GM12878 (cell line): ENCODE data around the gene RAD51AP1. TPM values are rescaled to one million over a fixed set of nuclear protein-coding genes. Genes with fewer than 3 reads are reported as not detected.

Experiments used
- ATAC-seq: fragments of 200-7000 bp; cut with Tn5 transposase; 3 replicates; pipeline ENCODE4 v1.9.1; 2020; ENCODE audit warnings: mild to moderate bottlenecking, moderate library complexity
- BruUV-seq: library from RNA; stranded (reverse); fragments of 400-500 nt; replicated peaks from 2 replicates; lab custom pipeline; 2021; lab: Mats Ljungman, UMichigan
- CTCF ChIA-PET: fragments of 300-600 bp; sonication (Branson Sonifier 250); formaldehyde crosslinking; extraction: SDS; loops from one replicate; lab custom pipeline; 2021; ENCODE audit warnings: inconsistent platforms; lab: Yijun Ruan, JAX
- POLR2A ChIA-PET: fragments of 350-600 bp; formaldehyde crosslinking; extraction: SDS; loops from one replicate; lab custom pipeline; 2021; ENCODE audit warnings: inconsistent platforms; lab: Charles Lee
- RAD21 ChIA-PET: fragments of 300-600 bp; sonication (Branson Sonifier 250); formaldehyde crosslinking; loops from one replicate; lab custom pipeline; 2023; ENCODE audit warnings: antibody characterized with exemption; ENCODE audit not compliant: unreplicated experiment; lab: Charles Lee
- SMC1A ChIA-PET: fragments of 300-600 bp; sonication (Branson Sonifier 250); formaldehyde crosslinking; loops from one replicate; lab custom pipeline; 2023; ENCODE audit not compliant: unreplicated experiment, uncharacterized antibody; lab: Charles Lee
- DNase-seq: peaks from one replicate; pipeline ENCODE4 v3.0.0-alpha.2; 2011; ENCODE audit warnings: low read depth, low spot score
- FAIRE-seq: peaks from 3 replicates; lab custom pipeline; 2011; peaks lifted over from hg19 to GRCh38; lab: Jason Lieb, UNC
- H2AFZ ChIP-seq: 2 replicates; pipeline ENCODE4 v1.6.0; 2011; ENCODE audit warnings: low read depth, low read length, control low read depth; ENCODE audit not compliant: control insufficient read depth
- H3K27ac ChIP-seq: 2 replicates; pipeline ENCODE4 v1.5.1; 2011; ENCODE audit warnings: control low read depth; ENCODE audit not compliant: control insufficient read depth, insufficient read depth
- H3K27me3 ChIP-seq, 2 experiments: replicated peaks in 1 of 2; 2 replicates each; pipeline versions ENCODE4 v1.6.0 to v1.6.1; 2011; ENCODE audit warnings: low read length in 1 of 2; ENCODE audit not compliant: control insufficient read depth in 2 of 2, insufficient read depth in 2 of 2
- H3K36me3 ChIP-seq, 2 experiments: 2 replicates each; pipeline ENCODE4 v1.5.1; 2011; ENCODE audit warnings: low read length in 1 of 2; ENCODE audit not compliant: control insufficient read depth in 2 of 2, insufficient read depth in 2 of 2
- H3K4me1 ChIP-seq: 2 replicates; pipeline ENCODE4 v1.6.1; 2011; ENCODE audit warnings: mild to moderate bottlenecking, low read length, moderate library complexity, mixed read lengths; ENCODE audit not compliant: control insufficient read depth, insufficient read depth
- H3K4me2 ChIP-seq: 2 replicates; pipeline ENCODE4 v1.6.0; 2011; ENCODE audit warnings: control low read depth; ENCODE audit not compliant: control insufficient read depth, insufficient read depth
- H3K4me3 ChIP-seq: fragments of 200-600 bp; sonication (generic); 2 replicates; pipeline ENCODE4 v1.5.1; 2016
- H3K79me2 ChIP-seq: 2 replicates; pipeline ENCODE4 v1.6.0; 2011; ENCODE audit warnings: low read length; ENCODE audit not compliant: control insufficient read depth, insufficient read depth
- H3K9ac ChIP-seq: 2 replicates; pipeline ENCODE4 v1.8.0; 2011; ENCODE audit warnings: low read length, control low read depth, mixed read lengths; ENCODE audit not compliant: control insufficient read depth, insufficient read depth
- H3K9me3 ChIP-seq: replicated peaks from 3 replicates; pipeline ENCODE4 v1.5.1; 2011; ENCODE audit warnings: mild to moderate bottlenecking, low read length; ENCODE audit not compliant: control insufficient read depth, insufficient read depth
- H4K20me1 ChIP-seq: 2 replicates; pipeline ENCODE4 v1.6.0; 2011; ENCODE audit not compliant: control insufficient read depth, insufficient read depth
- CUX1 ChIP-seq: IDR thresholded peaks from 2 replicates; pipeline ENCODE4 v1.6.1; 2012; ENCODE audit warnings: improper control_type of control experiment, low read depth, low read length; ENCODE audit not compliant: insufficient replicate concordance
- TAF1 ChIP-seq: IDR thresholded peaks from 2 replicates; pipeline ENCODE4 v1.6.1; 2011; ENCODE audit warnings: mild to moderate bottlenecking, low read depth, low read length, borderline replicate concordance
- WGBS: methylation state at CpG from one replicate; pipeline ENCODE4 v1.1.6; 2016; ENCODE audit warnings: low lambda C conversion rate; ENCODE audit not compliant: insufficient replicate concordance, insufficient coverage; ENCODE audit errors: missing lambda C conversion rate; 5-methylcytosine and 5-hydroxymethylcytosine counted together
- in situ Hi-C: fragments of 300-500 bp; cut with MboI; formaldehyde crosslinking; loops from 9 replicates; pipeline ENCODE4 v1.14.3; 2018; ENCODE audit warnings: mixed read lengths
- intact Hi-C: fragments of 100-400 bp; cut with micrococcal nuclease; formaldehyde crosslinking; loops from one replicate; pipeline ENCODE4 v1.14.2; 2022; ENCODE audit not compliant: unreplicated experiment
- polyA plus RNA-seq, 11 experiments: library from polyadenylated mRNA; depleted of rRNA in 4 of 11; unstranded in 6 of 11; stranded (reverse) in 5 of 11; fragments of >200 nt; fragmentation: Nextera tagmentation in 4 of 11; fragmentation: Illumina TruSeq in 1 of 11; extraction: Ambion mirVana in 4 of 11; extraction: Trizol in 1 of 11; gene quantifications; 1 replicate in 1 of 11; 2 replicates in 10 of 11; pipeline versions ENCODE4 v1.2.1 to v1.2.3, GENCODE V29; 2011 to 2016; ENCODE audit warnings: inconsistent platforms in 2 of 11, missing spikeins in 2 of 11, low read depth in 1 of 11
- total RNA-seq, 4 experiments: library from RNA; depleted of rRNA in 3 of 4; stranded (reverse); fragments of >200 nt in 3 of 4; fragmentation: Illumina TruSeq in 1 of 4; extraction: Trizol in 1 of 4; gene quantifications; 2 replicates each; pipeline versions ENCODE4 v1.2.1 to v1.2.3, GENCODE V29; 2013 to 2021

Gene RAD51AP1
- total and polyA plus RNA-seq, 10 of the 15 experiments (the other 5 are each of a cell fraction or from before 2014, with no cell fraction given), result 22.3 to 86.0 (median 50.9) TPM

DNA sequence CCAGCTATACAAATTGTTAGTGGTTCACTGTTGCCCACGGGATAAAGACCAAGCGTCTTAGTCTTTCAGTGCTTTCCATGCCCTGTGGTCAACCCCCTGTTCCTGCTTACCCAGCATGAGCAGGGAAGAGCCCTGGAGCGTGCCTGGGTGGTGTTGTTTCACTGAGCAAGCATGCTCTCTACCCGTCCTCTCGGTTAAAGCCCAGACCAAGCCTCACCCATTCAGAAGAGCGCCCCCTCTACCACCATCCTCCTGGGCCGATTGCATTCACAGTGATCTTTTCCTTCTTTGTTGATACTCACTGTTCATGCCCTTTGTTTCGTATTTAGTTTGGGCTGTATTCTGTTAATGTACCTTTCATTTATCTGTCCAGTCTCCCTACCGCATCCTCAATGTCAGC lies 48.4 kb downstream of the RAD51AP1 start (continued):
- no peak for TF ChIP-seq CUX1

GRCh38 chr12:4588916-4589315 lies 50.2 kb downstream of the RAD51AP1 start:
- Histone ChIP-seq H3K36me3 (no peaks in the 10 kb centered on the region), H3K4me2 (no peak overlapping the region), H3K27me3 (no peaks in the 10 kb centered on the region), H3K79me2 (no peaks in the 10 kb centered on the region), H3K9ac (no peak overlapping the region), H3K9me3 (no peaks in the 10 kb centered on the region), H3K4me1 (no peaks in the 10 kb centered on the region), H2AFZ (no peak overlapping the region), H3K27ac (no peak overlapping the region), H4K20me1 (no peaks in the 10 kb centered on the region), H3K4me3 (no peak overlapping the region)
- ChIA-PET RAD21 (no interaction called here), SMC1A (no interaction called here), CTCF (no interaction called here), POLR2A (no interaction called here)
- FAIRE-seq (no peak), DNase-seq (no peak), ATAC-seq (no peak)
- BruUV-seq, result no TSS peak
- TF ChIP-seq TAF1, result no peak
- intact Hi-C loops (no loop called here), in situ Hi-C loops (no loop called here)
- WGBS, result 89% methylated on average over 3 of the region's 3 CpGs
